Panc1 (cell line): ENCODE measurements around the gene CFAP251. TPM values are rescaled to one million over a fixed set of nuclear protein-coding genes. Genes with fewer than 3 reads are reported as not detected.

Experiments used
- ATAC-seq: fragments of 200-7000 bp; cut with Tn5 transposase; 2 replicates; pipeline ENCODE4 v1.9.1; 2020; ENCODE audit warnings: mild to moderate bottlenecking, moderate library complexity
- BruUV-seq: library from RNA; stranded (reverse); fragments of 400-500 nt; replicated peaks from 2 replicates; lab custom pipeline; 2021; lab: Mats Ljungman, UMichigan
- CTCF ChIA-PET: fragments of 300-600 bp; sonication (Branson Sonifier 250); formaldehyde crosslinking; loops from one replicate; lab custom pipeline; 2022; ENCODE audit warnings: antibody characterized with exemption; lab: Charles Lee
- POLR2A ChIA-PET: fragments of 300-600 bp; sonication (Branson Sonifier 250); formaldehyde crosslinking; loops from one replicate; lab custom pipeline; 2022; ENCODE audit warnings: antibody characterized with exemption; lab: Charles Lee
- DNase-seq: peaks from one replicate; pipeline ENCODE4 v3.0.0-alpha.2; 2010; ENCODE audit warnings: low read depth, low spot score
- H3K27ac ChIP-seq: 2 replicates; pipeline ENCODE4 v1.5.1; 2011; ENCODE audit warnings: mild to moderate bottlenecking, low read length, inconsistent platforms
- H3K27me3 ChIP-seq: fragments of 200-500 bp; sonication (Bioruptor generic); 2 replicates; pipeline ENCODE4 v1.6.0; 2014; ENCODE audit warnings: low read length, inconsistent platforms; ENCODE audit not compliant: control insufficient read depth, insufficient read depth
- H3K36me3 ChIP-seq: fragments of 200-500 bp; sonication (Bioruptor generic); 2 replicates; pipeline ENCODE4 v1.5.1; 2014; ENCODE audit warnings: inconsistent platforms, mild to moderate bottlenecking, low read length, moderate library complexity; ENCODE audit not compliant: control insufficient read depth, insufficient read depth
- H3K4me1 ChIP-seq: 2 replicates; pipeline ENCODE4 v1.5.1; 2011; ENCODE audit warnings: inconsistent platforms, mild to moderate bottlenecking, low read length, moderate library complexity; ENCODE audit not compliant: control insufficient read depth, insufficient read depth
- H3K4me3 ChIP-seq, 2 experiments: 2 replicates each; pipeline ENCODE4 v1.5.1; 2011 to 2012; ENCODE audit warnings: low read depth in 2 of 2, low read length in 2 of 2, mild to moderate bottlenecking in 2 of 2, inconsistent platforms in 1 of 2, moderate library complexity in 1 of 2
- H3K9me3 ChIP-seq: fragments of 200-500 bp; sonication (Bioruptor generic); 2 replicates; pipeline ENCODE4 v1.5.1; 2014; ENCODE audit warnings: low read depth, mild to moderate bottlenecking, inconsistent platforms, low read length, moderate library complexity; ENCODE audit not compliant: control insufficient read depth, insufficient read depth
- CTCF ChIP-seq: fragments of 450-650 bp; IDR thresholded peaks from 2 replicates; pipeline ENCODE4 v1.5.1; 2017; ENCODE audit warnings: mild to moderate bottlenecking
- POLR2AphosphoS5 ChIP-seq: IDR thresholded peaks from 2 replicates; pipeline ENCODE4 v1.6.1; 2012; ENCODE audit warnings: mild to moderate bottlenecking, low read depth, low read length, moderate library complexity
- REST ChIP-seq, 2 experiments: IDR thresholded peaks; 2 replicates each; pipeline ENCODE4 v1.6.1; 2011 to 2012; ENCODE audit warnings: low read depth in 2 of 2, control low read depth in 1 of 2, low read length in 1 of 2, mild to moderate bottlenecking in 1 of 2, moderate library complexity in 1 of 2; ENCODE audit not compliant: insufficient read depth in 1 of 2
- SIN3A ChIP-seq: IDR thresholded peaks from 2 replicates; pipeline ENCODE4 v1.6.1; 2012; ENCODE audit warnings: low read depth, mild to moderate bottlenecking, low read length, moderate library complexity, borderline replicate concordance; ENCODE audit not compliant: insufficient read depth
- TCF7L2 ChIP-seq: IDR thresholded peaks from 2 replicates; pipeline ENCODE4 v1.6.1; 2011; ENCODE audit warnings: mild to moderate bottlenecking, low read depth, low read length, inconsistent platforms
- in situ Hi-C: cut with HindIII; loops from 2 replicates; pipeline ENCODE4 v1.10.0; 2016; ENCODE audit warnings: low sequenced_read_pairs, low pct_unique_long_range_greater_than_20kb
- intact Hi-C: fragments of 100-400 bp; cut with micrococcal nuclease; formaldehyde crosslinking; loops from one replicate; pipeline ENCODE4 v1.10.0; 2022; ENCODE audit not compliant: unreplicated experiment
- total RNA-seq: library from RNA; stranded (reverse); gene quantifications from one replicate; pipeline ENCODE4 v1.2.1, GENCODE V29; 2021; ENCODE audit not compliant: unreplicated experiment

Gene CFAP251
- total RNA-seq, 1 experiment from 2014 or later = 4.2 TPM

DNA sequence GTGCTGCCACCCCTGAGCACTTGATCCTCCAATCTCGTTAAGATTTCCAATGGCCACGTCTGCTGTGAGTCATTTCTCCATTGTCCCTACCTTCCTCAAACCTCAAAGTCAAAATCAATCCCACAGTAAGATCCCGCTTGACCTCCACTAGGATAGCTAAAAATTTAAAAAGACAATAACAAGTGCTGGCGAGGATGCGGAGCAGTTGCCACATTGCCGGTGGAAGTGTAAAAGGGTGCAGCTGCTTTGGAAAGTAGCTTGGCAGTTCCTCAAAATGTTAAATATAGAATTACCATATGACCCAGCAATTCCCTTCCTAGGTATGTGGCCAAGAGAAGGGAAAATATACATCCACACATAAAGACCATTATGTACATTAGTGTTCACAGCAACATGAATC lies 93.8 kb downstream of the CFAP251 start:
- Histone ChIP-seq H3K4me3 (no peak overlapping the region), H3K27ac (no peak overlapping the region), H3K36me3 (no peaks in the 10 kb centered on the region), H3K4me1 (no peaks in the 10 kb centered on the region), H3K27me3 (no peaks in the 10 kb centered on the region), H3K9me3 (no peaks in the 10 kb centered on the region)
- BruUV-seq = no TSS peak
- POLR2A ChIA-PET = interaction anchor here (0.6 kb wide), 1 partner anchor 101 kb away, joined by 6 read pairs; no protein-coding TSS in a partner anchor
- intact Hi-C loops (no loop called here), in situ Hi-C loops (no loop called here)
- no peak for ATAC-seq
- TF ChIP-seq POLR2AphosphoS5 (no peak), SIN3A (no peak), CTCF (no peak), TCF7L2 (no peak), REST (IDR thresholded peaks at IDR 0.05; ENCODE audit: insufficient read depth in 1 of 2, low read depth in 2 of 2, low read length in 1 of 2) (no peak)
- DNase-seq = no peak
- CTCF ChIA-PET = no interaction called here

- BruUV-seq = no TSS peak
- H3K9me3 ChIP-seq = no peaks in the 10 kb centered on the region
- in situ Hi-C loops (no loop called here), intact Hi-C loops (no loop called here)
- no peak for ATAC-seq
- H3K36me3 ChIP-seq = no peaks in the 10 kb centered on the region
- CTCF ChIA-PET = no interaction called here
- no peak overlapping the region for H3K4me3 ChIP-seq
- TF ChIP-seq REST (IDR thresholded peaks at IDR 0.05; ENCODE audit: insufficient read depth in 1 of 2, low read depth in 2 of 2, low read length in 1 of 2) (no peak), SIN3A (no peak), POLR2AphosphoS5 (no peak), CTCF (no peak), TCF7L2 (no peak)
- H3K27me3 ChIP-seq = no peaks in the 10 kb centered on the region
- H3K27ac ChIP-seq = no peak overlapping the region
- no peaks in the 10 kb centered on the region for H3K4me1 ChIP-seq
- POLR2A ChIA-PET = no interaction called here
- DNase-seq = no peak
Measured at GRCh38 chr12:122013136-122013535, 94.7 kb downstream of the CFAP251 start.
